Lower lobe of right lung (tissue), 2 donors: ENCODE measurements around the gene GNA12. TPM values are rescaled to one million over a fixed set of nuclear protein-coding genes. Genes with fewer than 3 reads are reported as not detected.
A peak's percentile ranks its signal among the peaks of the same experiment; 100 is the strongest.

Source experiments
- ATAC-seq, 2 donors: fragments of 200-7000 bp; cut with Tn5 transposase; one replicate each; pipeline ENCODE4 v1.9.1; 2020 to 2022; ENCODE audit warnings: mild to moderate bottlenecking in 2 of 2, moderate library complexity in 2 of 2
- DNase-seq: peaks from one replicate; pipeline ENCODE4 v3.0.0-alpha.2; 2020
- H3K27ac ChIP-seq: fragments of 200-600 bp; one replicate; pipeline ENCODE4 v1.8.0; 2022
- H3K27me3 ChIP-seq: fragments of 200-600 bp; one replicate; pipeline ENCODE4 v1.8.0; 2022; ENCODE audit warnings: low read depth
- H3K36me3 ChIP-seq: fragments of 200-600 bp; one replicate; pipeline ENCODE4 v1.8.0; 2022; ENCODE audit warnings: mild to moderate bottlenecking
- H3K4me1 ChIP-seq: fragments of 200-600 bp; one replicate; pipeline ENCODE4 v1.8.0; 2022
- H3K4me3 ChIP-seq: fragments of 200-600 bp; one replicate; pipeline ENCODE4 v1.8.0; 2022; ENCODE audit warnings: mild to moderate bottlenecking
- H3K9me3 ChIP-seq: fragments of 200-600 bp; one replicate; pipeline ENCODE4 v1.8.0; 2022
- intact Hi-C: fragments of 100-400 bp; cut with DNase I; formaldehyde crosslinking; loops from one replicate; pipeline ENCODE4 v1.11.0; 2022
- total RNA-seq: library from RNA; stranded (reverse); fragmentation: NEBNext Ultra II Directional; extraction: Animal tissue kit (Norgen Biotek cat#: 25700); gene quantifications from one replicate; pipeline ENCODE4 v1.2.1, GENCODE V29; 2021
- TF ChIP-seq, protein P1 (sequence below): fragments of 200-600 bp; IDR thresholded peaks from one replicate; pipeline ENCODE4 v1.8.0; 2022; ENCODE audit warnings: antibody characterized with exemption, mild to moderate bottlenecking
- donor health status: DM: no; HTN: yes; CAD: no; lungs with severe emphysema.

Gene GNA12
- total RNA-seq, 1 donor from 2014 or later: 41.6 TPM

DNA sequence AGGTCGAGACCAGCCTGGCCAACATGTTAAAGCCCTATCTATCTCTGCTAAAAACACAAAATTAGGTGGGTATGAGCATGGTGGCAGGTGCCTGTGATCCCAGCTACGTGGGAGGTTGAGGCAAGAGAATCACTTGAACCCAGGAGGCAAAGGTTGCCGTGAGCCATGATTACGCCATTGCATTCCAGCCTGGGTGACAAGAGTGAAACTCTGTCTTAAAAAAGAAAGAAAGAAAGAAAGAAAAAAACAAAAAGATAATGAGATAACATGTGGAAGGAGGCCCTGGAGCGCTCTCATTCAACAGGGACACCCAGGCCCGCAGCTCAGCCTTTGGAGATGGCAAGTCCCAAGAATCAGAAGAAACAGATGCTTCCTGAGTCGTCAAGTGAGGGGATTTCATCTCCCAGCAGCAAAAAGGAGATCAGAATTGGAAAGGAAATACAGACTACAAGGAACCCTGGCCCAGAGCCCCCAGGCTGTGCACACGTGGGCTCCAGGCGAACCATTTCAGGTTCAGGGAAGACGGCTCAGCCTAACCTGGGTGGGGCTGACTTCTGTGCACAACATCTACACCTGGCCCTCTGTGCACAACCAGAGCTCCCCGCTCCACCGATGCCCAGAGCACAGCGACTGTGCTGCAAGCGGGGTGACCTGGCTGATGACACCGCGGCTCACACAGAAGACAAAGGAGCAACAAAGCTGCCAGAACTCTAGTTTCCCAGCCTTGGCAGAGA lies 33.3 kb downstream of the GNA12 start:
- Histone ChIP-seq H3K27me3 (no peaks in the 10 kb centered on the region), H3K27ac (peak overlapping the region; percentile 63), H3K4me1 (peaks cover 40% of the 10 kb centered on the region), H3K9me3 (no peaks in the 10 kb centered on the region), H3K36me3 (no peaks in the 10 kb centered on the region), H3K4me3 (no peak overlapping the region)
- TF ChIP-seq, protein P1, sequence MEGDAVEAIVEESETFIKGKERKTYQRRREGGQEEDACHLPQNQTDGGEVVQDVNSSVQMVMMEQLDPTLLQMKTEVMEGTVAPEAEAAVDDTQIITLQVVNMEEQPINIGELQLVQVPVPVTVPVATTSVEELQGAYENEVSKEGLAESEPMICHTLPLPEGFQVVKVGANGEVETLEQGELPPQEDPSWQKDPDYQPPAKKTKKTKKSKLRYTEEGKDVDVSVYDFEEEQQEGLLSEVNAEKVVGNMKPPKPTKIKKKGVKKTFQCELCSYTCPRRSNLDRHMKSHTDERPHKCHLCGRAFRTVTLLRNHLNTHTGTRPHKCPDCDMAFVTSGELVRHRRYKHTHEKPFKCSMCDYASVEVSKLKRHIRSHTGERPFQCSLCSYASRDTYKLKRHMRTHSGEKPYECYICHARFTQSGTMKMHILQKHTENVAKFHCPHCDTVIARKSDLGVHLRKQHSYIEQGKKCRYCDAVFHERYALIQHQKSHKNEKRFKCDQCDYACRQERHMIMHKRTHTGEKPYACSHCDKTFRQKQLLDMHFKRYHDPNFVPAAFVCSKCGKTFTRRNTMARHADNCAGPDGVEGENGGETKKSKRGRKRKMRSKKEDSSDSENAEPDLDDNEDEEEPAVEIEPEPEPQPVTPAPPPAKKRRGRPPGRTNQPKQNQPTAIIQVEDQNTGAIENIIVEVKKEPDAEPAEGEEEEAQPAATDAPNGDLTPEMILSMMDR: no peak
- intact Hi-C loops: no loop called here
- DNase-seq: no peak
- peak in 1 of 2 donors; percentile 9 for ATAC-seq

DNA sequence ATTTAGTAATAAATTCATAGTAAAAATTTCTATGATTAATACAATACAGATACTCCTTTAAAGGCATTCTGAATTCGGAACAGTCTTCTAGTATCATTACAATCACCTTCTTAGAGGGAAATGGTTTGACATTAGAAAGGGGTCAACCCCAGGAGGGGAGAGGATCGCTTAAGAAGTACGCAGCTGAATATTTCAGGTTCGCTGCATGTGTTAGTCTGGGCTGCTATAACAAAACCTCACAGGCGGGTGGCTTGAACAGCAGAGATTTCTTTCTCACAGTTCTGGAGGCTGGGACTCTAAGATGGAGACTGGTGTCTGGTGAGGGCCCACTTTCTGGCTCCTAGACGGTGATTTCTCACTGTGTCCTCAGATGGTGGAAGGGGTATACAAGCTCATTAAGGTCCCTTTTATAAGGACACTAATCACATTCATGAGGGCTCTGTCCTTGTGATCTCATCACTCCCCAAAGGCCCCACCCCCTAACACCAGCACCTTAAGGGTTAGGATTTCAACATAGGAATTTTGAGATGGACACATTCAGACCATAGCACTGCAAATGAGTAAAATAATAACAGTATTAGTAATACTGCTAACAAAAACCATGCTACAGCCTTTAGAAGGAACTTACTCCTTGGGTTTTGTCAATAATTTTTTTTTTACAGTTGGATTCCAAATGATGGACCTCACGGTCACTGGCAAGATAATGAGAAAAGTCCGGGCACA lies 34.0 kb downstream of the GNA12 start:
- intact Hi-C loops: no loop called here
- TF ChIP-seq, protein P1: no peak
- H3K4me3 ChIP-seq: no peak overlapping the region
- no peak for ATAC-seq
- H3K27me3 ChIP-seq: no peaks in the 10 kb centered on the region
- DNase-seq: no peak
- H3K9me3 ChIP-seq: no peaks in the 10 kb centered on the region
- H3K27ac ChIP-seq: no peak overlapping the region
- H3K36me3 ChIP-seq: no peaks in the 10 kb centered on the region
- peaks cover 40% of the 10 kb centered on the region for H3K4me1 ChIP-seq

DNA sequence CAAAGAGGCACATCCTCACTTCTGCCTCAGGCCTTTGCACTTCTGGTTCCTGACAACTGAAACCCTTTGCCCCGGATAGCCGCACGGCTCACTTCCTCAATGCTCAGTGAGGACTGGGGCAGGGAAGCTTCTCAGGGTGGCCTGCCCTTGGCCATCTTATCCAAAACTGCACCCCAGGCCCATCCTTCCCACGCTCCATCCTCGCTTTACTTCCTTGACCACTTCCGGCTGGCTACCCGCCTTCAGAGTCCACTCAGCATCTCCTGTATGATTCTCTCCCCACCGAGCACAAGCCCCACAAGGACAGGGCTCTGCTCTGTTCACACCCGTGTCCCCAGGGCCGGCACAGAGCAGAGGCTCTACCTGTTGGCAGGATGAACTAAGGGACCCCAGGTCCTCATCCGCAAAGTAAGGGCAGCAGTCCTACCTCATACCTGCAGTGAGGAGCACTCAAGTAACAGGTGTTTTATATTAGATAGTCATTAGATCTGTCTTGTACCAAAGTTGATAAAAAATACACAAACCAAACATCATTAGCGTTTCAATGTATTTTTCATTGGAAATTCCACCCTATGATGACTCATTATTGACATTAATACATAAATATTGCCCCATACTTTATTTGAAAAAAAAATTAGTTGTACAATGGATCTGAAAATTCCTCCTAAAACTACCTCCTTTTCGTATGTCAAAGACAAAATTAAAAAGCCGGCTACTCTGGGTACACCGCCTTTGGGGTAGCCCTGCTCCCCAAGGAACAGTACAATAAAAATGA lies 35.0 kb downstream of the GNA12 start:
- intact Hi-C loops: no loop called here
- Histone ChIP-seq H3K27ac (no peak overlapping the region), H3K4me3 (no peak overlapping the region), H3K4me1 (peaks cover 40% of the 10 kb centered on the region), H3K27me3 (no peaks in the 10 kb centered on the region), H3K9me3 (no peaks in the 10 kb centered on the region), H3K36me3 (no peaks in the 10 kb centered on the region)
- DNase-seq (peak; percentile 63), ATAC-seq (peak in 1 of 2 donors; percentile 63)
- TF ChIP-seq, protein P1: no peak

DNA sequence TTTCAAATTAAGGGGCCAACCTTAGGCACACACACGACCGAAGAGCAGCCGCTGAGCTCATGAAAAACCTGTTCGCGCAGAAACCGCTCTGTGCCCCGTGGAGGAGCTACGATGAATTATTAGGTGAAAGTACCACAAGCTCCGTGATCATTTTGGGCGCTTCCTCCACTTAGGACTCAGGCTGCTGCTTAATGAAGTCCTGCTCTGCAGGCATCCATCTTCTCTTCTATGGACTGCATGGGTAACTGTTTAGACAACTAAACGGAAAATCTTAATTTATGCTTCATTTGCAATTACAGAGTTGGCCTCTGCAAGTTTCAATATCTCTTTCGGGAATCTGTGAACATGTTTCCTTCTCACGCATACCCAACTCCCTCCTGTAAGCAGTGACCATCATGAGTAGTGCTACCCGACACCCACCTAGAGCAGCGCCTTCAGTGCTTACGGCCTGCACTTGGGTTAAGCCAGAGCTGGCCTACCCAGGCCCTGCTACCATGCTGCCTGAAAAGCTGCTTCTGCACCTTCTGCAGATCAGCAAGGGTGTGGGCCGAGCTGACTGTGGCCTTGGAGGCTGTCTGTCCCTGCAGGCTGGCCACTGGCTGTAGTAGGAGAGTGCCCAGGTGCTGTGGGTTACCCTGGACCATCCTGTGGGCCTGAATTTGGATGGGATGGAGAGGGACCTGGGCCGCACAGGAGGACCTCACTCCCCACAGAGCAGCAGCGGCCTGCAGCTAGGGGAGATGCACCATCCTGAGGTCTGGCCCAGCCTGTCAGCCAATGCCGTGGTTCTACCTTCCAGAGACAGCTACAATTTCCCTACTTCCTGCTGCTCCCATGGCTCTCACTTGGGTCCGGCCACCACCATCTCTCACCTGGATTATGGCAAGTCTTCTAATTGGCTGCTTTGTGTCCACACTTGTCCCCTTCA lies 36.0 kb downstream of the GNA12 start:
- no peak for DNase-seq
- H3K27ac ChIP-seq: no peak overlapping the region
- no peaks in the 10 kb centered on the region for H3K27me3 ChIP-seq
- no peak for ATAC-seq
- H3K36me3 ChIP-seq: no peaks in the 10 kb centered on the region
- intact Hi-C loops: no loop called here
- TF ChIP-seq, protein P1: no peak
- no peaks in the 10 kb centered on the region for H3K9me3 ChIP-seq
- H3K4me3 ChIP-seq: no peak overlapping the region
- peaks cover 42% of the 10 kb centered on the region for H3K4me1 ChIP-seq

DNA sequence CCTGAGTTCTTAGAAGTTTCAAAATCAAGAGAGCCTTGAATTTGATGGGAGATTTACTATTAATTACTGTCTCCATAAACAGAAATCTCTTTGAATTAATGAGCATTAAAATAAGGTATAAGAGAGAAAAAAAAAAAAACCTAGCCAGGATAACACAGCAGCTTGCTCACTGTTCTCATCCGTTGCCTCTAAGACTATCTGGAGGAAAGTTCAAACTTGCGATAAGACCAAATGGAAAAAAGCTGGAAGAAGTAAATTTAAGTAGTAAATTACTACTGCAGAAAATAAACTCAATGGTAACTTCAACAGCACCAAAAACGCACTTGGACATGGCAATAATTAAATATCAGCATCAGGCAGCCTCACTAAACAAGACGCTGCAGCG lies 36.7 kb downstream of the GNA12 start:
- H3K9me3 ChIP-seq: no peaks in the 10 kb centered on the region
- H3K4me3 ChIP-seq: no peak overlapping the region
- TF ChIP-seq, protein P1: no peak
- no peak overlapping the region for H3K27ac ChIP-seq
- ATAC-seq (no peak), DNase-seq (no peak)
- H3K27me3 ChIP-seq: no peaks in the 10 kb centered on the region
- H3K4me1 ChIP-seq: peaks cover 46% of the 10 kb centered on the region
- no peaks in the 10 kb centered on the region for H3K36me3 ChIP-seq
- intact Hi-C loops: no loop called here
